HG03196 (cell line): Measurements from ENCODE around the gene NNMT.

Experiments used
- ATAC-seq: cut with Tn5 transposase; IDR thresholded peaks from one replicate; pipeline ENCODE4 v1.9.1; 2021; ENCODE audit not compliant: unreplicated experiment

NNMT gene

GRCh38 chr11:114282488-114282887 lies 13.7 kb upstream of the NNMT start:
- ATAC-seq: no peak

GRCh38 chr11:114283422-114283821 lies 12.8 kb upstream of the NNMT start:
- ATAC-seq: no peak

- no peak for ATAC-seq
Measured at GRCh38 chr11:114284021-114284420, 12.2 kb upstream of the NNMT start.

- no peak for ATAC-seq
Measured at GRCh38 chr11:114284914-114285313, 11.3 kb upstream of the NNMT start.

GRCh38 chr11:114285599-114285998 lies 10.6 kb upstream of the NNMT start:
- no peak for ATAC-seq

- no peak for ATAC-seq
Measured at GRCh38 chr11:114286229-114286628, 10.0 kb upstream of the NNMT start.

DNA sequence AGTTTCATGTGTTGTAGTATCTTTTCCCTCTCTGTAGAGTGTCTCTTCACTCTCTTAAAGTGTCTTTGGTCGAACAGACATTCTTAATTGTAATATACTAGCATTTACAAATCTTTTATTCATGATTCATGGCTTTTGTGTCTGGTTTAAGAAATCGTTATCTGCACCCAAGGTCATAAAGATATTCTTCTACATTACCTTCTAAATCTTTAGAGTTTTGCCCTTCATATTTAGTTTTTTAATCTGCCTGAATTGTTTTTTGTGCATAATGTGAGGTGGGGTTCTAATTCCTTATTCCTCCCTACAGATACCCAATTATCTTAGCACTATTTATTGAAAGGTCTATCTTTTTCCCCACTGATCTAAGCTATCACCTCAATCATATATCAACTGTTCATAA lies 9.0 kb upstream of the NNMT start:
- no peak for ATAC-seq

DNA sequence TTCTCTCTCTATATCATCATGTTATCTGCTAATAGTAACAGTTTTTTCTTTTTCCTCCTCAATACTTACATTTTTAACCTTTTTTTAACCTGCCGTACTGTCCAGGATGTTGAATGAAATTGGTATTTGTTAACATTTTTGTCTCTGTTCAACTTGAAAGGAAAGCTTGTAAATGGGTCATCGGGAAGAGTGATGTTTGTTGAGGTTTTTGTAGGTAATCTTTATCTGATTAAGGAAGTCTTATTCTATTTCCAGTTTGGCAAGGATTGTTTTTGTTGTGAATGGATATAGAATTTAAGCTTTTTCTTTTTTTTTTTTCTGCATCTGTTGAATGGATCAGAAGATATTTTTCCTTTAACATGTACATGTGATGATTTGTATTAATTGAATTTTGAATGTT lies 8.1 kb upstream of the NNMT start:
- no peak for ATAC-seq

DNA sequence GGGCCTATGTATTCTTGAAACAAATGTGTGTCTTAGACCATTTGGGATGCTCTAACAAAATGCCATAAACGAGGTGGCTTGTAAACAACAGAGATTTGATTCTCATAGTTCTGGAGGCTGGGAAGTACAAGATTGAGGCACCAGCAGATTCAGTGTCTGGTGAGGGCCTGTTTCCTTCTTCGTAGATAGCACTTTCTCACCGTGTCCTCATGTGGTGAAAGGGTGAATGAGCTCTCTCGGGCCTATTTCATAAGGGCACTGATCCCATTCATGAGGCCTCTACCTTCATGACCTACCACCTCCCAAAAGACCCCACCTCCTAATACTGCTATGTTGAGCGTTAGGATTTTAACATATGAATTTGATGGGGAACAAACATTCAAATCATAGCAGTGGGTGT lies 6.4 kb upstream of the NNMT start:
- ATAC-seq: no peak

DNA sequence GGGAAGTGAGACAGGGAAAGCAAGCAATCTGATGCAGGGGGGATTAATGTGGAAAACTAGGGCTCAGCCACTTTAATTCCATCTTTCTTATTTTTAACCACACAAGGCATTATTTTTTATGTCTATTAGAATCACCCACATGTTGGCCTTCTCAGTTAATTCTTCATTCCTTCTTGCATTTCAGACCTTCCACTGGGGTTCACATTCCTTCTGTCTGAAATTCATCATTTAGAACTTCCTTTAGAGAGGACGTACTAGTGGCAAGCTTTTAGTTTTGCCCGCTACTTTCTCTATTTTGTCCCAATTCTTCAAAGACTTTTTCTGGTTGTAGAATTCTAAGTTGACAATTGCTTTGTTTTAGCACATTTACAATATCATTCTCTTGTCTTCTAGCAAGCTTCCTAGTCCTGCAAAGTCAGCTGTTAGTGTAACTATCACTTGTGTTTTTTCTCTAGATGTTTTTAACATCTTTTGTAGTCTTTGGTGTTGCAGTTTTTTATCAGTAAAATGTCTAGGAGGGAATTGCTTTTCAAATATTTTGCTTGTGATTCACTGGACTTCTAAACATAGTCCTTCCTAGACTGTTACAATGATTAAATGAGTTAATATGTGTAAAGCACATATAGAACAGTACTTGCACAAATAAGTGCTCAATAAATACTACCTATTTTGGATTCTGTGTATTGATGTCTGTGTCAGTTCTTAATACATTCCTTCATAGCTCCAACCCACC lies 5.5 kb upstream of the NNMT start:
- ATAC-seq: no peak

- no peak for ATAC-seq
Measured at GRCh38 chr11:114291381-114291780, 4.8 kb upstream of the NNMT start.

GRCh38 chr11:114291842-114292680 lies 4.1 kb upstream of the NNMT start:
- ATAC-seq: no peak

- ATAC-seq: no peak
Measured at GRCh38 chr11:114293201-114293711, 2.9 kb upstream of the NNMT start.

- ATAC-seq: no peak
Measured at GRCh38 chr11:114296605-114297372, 590 bp downstream of the NNMT start.

DNA sequence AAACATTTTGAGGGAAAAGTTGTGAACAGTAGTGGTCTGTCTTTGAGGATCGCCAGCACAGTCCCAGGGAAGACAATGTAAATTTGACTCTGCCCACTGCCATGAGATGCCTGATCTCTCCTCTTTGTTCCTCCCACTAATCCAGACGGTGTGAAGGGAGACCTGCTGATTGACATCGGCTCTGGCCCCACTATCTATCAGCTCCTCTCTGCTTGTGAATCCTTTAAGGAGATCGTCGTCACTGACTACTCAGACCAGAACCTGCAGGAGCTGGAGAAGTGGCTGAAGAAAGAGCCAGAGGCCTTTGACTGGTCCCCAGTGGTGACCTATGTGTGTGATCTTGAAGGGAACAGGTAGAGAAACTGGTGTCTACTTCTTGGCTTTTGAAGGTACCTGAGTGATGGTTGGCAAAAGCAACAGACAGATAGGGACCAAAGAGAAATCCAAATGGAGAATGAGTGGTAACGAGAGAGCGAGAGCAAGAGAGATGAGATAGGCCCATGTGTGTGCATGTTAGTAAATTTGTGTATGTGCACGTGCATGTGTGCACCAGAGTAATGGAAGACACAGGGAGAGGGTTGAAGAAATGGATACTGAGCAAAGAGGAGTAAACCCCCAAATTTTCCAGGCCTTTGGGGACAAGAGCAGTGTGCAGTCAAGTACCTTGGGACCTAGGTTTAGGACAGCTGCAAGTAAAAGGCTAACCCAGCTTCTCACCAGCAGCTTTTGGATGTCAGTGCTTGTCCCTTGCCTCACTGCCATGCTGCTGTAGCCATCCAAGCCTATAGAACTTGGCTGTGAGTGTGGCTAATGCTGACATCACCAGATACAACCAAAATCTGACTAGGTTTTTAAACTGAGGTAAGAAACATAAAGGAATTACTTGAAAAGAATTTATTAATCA lies 1.9 kb downstream of the NNMT start:
- ATAC-seq: no peak

GRCh38 chr11:114298710-114299109 lies 2.5 kb downstream of the NNMT start:
- ATAC-seq: no peak

DNA sequence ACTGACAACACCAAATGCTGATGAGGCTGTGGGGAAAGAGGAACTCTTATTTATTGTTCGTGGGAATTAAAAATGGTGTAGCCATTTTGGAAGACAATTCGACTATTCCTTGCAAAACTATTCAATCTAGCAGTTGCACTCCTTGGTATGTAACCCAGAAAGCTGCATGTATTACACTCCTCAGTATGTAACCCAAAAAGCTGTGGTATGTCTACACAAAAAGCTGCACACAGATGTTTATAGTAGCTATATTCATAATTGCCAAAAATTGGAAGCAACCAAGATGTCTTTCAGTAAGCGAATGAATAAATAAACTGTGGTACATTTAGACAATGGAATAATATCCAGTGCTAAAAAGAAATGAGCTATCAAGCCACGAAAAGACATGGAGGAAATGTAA lies 4.9 kb downstream of the NNMT start:
- ATAC-seq: no peak

GRCh38 chr11:114301927-114302326 lies 5.7 kb downstream of the NNMT start:
- no peak for ATAC-seq

GRCh38 chr11:114302663-114303062 lies 6.5 kb downstream of the NNMT start:
- ATAC-seq: no peak

DNA sequence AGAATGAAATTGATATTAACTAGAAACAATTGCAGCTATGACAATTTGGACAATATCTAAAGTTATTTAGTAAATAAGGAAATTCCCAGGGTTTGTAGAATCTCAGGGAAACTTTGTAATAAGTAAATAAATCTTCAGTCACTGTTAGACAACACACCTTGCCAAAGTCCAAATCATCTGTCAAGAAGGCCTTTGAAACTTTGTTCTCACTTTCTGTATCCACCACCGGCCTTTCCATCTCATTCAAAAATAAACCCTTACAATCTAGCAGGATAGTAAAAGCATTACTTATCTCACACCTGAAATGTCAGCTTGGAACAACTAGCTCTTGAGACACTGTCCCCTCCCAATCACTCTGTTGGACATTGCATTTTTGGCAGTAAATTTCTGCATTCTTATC lies 7.9 kb downstream of the NNMT start:
- ATAC-seq: no peak
